H4 (cell line): ENCODE results near the gene SLC25A10. TPM values are rescaled to one million over a fixed set of nuclear protein-coding genes. Genes with fewer than 3 reads are reported as not detected.

Source experiments
- DNase-seq: peaks from one replicate; pipeline ENCODE4 v3.0.0-alpha.2; 2015; ENCODE audit warnings: low spot score
- total RNA-seq: library from RNA; depleted of rRNA; stranded (reverse); fragments of >200 nt; shearing (Covaris generic); gene quantifications from 2 replicates; pipeline ENCODE4 v1.2.3, GENCODE V29; 2014

SLC25A10 gene
- total RNA-seq, 1 experiment from 2014 or later, result 51.6 TPM

DNA sequence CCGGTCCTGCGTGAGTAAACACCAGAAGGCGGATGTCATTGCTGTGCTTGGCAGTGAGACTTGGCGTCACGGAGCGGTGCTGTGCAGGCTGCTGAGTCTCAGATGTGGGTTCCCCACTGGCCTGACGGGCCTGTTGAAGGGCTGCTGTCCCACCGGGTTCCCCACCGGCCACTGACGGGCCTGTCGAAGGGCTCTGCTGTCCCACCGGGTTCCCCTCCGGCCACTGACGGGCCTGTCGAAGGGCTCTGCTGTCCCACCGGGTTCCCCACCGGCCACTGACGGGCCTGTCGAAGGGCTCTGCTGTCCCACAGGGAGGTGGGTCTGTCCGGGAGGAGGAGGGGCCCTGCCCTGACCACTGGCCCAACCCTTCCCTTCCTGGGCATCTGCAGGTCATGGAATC, 25.5 kb upstream of the SLC25A10 start:
- no peak for DNase-seq

DNA sequence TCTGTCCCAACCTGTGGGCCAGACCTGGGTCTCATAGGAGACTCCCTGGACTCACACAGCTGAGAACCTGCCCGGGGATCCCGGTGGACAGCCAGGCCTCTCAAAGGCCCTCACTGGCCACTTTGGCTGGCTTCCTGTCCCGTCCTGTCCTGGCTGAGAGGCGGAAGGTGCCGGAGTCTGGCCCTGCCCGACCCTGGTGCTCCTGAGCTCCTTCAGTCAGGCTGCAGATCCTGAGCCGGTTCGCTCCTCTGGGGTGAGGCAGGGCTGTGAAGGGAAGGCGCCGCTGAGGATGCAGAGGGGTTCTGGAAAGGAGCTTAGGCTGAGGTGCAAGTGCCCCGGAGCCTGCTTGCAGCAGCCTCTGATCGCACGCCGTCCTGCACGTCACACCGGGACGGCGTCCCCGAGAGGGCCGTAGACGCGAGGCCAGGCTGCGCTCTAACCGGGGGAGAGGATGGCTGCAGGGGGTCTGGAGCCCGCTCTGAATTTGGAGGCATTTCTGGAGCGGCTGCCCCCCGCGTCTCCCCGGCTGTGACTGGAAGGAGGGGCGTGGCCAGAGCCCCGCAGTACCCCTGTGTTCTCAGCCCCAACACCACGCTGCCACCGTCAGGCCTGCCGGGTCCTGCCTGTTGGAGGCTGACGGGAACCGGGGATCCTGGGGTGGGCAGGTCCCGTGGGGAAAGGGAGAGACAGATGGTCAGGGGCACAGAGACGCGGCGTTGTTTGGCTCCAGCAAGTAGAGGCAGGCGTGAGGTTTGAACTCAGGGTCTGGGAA, 24.1 kb upstream of the SLC25A10 start:
- no peak for DNase-seq

DNA sequence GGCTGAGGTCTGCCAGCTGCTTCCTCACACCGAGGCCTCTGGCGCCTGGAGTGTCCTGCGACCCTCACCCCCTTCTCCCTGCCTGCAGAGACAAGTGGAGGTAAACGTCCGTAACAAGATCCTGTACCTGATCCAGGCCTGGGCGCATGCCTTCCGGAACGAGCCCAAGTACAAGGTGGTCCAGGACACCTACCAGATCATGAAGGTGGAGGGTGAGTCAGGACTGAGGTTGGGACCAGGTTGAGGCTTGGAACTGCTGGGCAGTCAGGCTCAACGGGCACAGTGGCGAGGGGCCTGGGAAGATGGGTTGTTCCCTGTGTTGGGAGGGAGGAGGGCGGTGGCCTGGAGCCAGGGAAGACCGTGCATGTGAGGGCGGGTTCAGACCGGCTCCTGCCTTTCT, 23.5 kb upstream of the SLC25A10 start:
- DNase-seq, result no peak

DNA sequence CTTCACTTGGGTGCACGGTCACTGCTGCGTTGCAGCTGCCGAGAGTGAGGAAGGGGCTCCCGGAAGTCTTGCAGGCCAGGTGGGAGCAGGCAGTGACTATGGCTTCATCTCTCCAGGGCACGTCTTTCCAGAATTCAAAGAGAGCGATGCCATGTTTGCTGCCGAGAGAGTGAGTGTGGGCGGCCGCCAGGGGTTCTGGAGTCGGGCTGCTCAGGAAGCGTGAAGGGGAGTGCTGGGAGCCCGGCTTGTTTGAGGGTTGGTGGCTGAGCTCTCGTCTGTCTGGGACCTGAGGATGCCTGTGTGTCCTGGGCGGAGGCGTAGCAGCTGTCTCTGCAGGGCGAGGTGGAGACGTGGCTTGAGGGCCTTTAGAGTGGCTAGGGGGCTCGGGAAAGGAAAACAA, 22.0 kb upstream of the SLC25A10 start:
- DNase-seq, result no peak

DNA sequence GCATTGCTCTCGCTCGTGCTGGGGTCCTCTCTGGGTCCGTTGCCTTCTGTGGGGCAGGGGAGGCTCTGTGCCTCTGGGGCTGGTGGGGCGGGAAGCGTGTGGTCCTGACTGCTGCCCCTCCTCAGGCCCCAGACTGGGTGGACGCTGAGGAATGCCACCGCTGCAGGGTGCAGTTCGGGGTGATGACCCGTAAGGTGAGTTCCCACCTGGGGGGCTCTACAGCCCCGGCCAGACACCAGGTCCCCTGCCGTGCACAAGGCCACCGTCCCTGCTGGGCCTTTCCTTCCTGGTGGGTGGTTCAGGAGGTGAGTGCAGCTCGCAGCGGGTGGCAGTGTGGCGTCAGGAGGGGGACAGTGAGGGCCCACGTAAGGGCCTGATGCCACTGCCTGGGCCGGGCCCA, 21.5 kb upstream of the SLC25A10 start:
- no peak for DNase-seq

DNA sequence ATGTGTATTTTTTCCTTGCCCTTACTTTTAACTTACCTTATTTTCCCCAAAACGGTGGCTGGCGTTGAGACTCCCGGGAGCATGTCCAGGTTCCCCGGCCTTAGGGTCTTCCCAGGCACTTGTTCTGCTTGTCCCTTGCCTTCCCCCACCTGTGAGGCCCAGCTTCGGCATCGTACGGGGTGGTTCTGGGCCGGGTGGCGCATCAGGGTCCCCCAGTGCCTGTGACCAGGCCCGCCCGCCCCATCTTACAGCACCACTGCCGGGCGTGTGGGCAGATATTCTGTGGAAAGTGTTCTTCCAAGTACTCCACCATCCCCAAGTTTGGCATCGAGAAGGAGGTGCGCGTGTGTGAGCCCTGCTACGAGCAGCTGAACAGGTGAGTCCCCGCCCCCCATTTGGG, 20.9 kb upstream of the SLC25A10 start:
- no peak for DNase-seq

DNA sequence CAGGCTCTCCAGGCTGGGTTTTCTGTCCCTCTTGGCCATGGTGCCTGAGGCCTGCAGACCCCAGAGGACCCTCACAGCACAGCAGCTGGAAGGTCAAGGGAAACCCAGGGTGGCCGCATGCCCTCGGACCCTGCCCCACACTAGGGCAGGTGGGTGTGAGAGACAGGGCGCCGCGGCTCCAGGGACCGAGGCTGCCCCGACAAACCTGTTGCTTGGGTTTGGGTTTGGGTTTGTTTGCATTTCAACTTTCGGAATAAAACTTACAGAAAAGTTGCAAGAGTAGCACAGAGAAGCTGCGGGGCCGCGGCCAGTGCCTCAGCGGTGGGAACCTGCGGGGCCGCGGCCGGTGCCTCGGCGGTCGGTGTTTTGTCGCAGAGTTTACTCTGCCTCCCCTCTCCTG, 20.5 kb upstream of the SLC25A10 start:
- DNase-seq, result no peak

DNA sequence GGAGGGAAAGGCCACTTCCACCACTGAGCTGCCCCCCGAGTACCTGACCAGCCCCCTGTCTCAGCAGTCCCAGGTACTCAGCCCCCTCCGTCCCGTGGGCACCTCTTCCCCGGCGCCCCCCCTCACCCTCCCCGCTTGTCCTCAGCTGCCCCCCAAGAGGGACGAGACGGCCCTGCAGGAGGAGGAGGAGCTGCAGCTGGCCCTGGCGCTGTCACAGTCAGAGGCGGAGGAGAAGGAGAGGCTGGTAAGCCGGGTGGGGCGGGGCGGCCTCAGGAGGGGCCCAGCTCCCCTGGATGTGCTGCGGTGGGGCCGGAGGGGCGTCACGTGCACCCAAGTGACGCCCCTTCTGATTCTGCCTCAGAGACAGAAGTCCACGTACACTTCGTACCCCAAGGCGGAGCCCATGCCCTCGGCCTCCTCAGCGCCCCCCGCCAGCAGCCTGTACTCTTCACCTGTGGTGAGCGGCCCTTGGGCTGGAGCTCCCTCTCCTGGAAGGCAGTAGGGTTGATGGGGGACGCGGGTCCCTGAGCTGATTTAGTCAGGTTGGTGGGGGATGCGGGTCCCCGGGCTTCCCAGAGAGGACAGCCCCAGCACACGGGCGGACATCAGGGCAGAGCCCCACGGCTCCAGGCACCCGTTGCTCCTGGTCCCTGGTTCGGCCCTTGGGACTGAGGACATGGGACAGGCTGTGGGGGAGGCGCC, 18.4 kb upstream of the SLC25A10 start:
- no peak for DNase-seq

DNA sequence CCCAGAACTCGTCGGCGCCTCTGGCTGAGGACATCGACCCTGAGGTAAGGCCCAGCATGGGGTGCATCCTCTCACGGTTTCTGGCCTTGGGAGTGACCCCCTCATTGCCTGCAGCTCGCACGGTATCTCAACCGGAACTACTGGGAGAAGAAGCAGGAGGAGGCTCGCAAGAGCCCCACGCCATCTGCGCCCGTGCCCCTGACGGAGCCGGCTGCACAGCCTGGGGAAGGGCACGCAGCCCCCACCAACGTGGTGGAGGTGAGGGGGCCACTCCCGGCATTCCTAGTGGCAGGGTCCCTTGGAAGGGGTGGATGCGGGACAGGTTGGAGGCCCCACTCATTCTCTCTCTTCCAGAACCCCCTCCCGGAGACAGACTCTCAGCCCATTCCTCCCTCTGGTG, 17.3 kb upstream of the SLC25A10 start:
- DNase-seq, result no peak

DNA sequence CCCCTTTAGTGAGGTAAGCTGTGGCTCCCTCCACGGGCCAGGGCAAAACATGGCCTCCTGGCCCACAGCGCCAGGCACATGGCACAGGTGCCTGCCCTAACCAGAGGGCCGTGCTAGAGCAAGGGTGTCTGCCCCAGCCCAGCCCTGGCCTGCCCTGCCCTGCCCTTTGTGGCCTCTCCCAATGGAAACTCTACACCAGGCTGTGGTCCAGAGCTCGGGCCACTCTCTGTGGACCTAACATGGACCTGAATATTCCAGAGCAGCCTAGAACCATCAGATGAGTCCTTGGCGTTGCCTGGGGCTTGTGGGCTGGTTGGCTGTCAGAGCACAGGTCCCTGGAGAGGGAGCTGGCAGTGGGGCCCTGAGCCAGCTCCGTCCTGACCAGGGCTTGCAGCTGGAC, 16.9 kb upstream of the SLC25A10 start:
- no peak for DNase-seq

DNA sequence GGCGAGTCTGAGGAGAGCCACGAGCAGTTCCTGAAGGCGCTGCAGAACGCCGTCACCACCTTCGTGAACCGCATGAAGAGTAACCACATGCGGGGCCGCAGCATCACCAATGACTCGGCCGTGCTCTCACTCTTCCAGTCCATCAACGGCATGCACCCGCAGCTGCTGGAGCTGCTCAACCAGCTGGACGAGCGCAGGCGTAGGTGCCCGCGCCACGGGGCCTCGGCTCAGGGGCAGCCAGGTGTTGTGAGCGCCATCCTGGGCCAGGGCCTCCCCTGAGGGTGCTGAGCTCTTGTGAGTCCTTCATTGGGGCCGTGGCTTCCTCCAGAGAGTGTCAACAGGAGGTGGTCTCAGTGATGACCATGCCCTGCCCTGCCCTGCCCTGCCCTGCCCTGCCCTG, 16.3 kb upstream of the SLC25A10 start:
- no peak for DNase-seq

DNA sequence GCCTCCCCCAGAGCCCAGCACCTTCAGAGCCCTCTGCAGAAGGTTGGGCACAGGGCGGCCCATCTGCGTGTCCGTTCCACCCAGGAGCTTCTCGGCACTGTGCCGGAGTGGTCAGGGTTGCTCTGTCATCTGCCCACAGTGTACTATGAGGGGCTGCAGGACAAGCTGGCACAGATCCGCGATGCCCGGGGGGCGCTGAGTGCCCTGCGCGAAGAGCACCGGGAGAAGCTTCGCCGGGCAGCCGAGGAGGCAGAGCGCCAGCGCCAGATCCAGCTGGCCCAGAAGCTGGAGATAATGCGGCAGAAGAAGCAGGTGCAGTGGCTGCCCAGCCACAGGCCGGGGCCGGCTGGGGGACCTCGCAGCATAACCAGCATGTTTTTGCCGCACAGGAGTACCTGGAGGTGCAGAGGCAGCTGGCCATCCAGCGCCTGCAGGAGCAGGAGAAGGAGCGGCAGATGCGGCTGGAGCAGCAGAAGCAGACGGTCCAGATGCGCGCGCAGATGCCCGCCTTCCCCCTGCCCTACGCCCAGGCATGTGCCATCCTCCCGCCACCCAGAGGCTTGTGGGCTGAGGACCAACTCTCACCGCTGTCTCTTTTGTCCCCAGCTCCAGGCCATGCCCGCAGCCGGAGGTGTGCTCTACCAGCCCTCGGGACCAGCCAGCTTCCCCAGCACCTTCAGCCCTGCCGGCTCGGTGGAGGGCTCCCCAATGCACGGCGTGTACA, 15.7 kb upstream of the SLC25A10 start:
- DNase-seq, result no peak

DNA sequence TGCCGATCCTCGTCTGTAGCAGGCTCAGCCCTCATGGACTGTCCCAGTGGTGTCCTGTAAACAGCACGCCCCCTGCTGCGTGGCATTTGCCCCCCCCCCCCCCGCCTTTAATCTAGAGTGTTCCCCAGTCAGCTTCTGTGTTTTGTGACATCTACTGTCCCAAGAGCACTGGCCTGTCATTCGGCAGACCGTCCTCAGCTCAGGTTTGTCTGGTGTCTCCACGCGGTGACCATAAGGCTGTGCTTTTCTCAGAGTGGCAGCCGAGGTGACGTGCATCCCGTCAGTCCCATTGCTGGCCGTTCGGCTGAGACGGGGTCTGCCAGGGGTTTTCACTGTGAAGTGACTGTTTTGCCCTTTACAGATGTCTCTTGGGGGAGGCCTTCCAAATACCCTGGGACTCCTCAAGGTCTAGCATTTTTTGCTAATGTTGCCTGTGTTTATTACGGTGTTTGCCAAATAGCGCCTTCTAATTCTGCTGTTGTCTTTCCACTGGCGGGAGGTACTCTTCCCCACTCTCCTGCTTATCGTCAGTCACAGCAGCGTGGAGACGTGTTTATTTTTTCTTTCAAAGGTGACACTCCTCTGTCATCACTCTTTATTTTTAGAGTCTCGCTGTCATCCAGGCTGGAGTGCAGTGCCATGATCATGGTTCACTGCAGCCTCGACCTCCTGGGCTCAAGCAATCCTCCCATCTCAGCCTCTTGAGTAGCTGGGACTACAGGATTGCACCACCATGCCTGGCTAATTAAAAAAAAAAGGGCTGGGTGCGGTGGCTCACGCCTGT, 14.6 kb upstream of the SLC25A10 start:
- DNase-seq, result no peak

DNA sequence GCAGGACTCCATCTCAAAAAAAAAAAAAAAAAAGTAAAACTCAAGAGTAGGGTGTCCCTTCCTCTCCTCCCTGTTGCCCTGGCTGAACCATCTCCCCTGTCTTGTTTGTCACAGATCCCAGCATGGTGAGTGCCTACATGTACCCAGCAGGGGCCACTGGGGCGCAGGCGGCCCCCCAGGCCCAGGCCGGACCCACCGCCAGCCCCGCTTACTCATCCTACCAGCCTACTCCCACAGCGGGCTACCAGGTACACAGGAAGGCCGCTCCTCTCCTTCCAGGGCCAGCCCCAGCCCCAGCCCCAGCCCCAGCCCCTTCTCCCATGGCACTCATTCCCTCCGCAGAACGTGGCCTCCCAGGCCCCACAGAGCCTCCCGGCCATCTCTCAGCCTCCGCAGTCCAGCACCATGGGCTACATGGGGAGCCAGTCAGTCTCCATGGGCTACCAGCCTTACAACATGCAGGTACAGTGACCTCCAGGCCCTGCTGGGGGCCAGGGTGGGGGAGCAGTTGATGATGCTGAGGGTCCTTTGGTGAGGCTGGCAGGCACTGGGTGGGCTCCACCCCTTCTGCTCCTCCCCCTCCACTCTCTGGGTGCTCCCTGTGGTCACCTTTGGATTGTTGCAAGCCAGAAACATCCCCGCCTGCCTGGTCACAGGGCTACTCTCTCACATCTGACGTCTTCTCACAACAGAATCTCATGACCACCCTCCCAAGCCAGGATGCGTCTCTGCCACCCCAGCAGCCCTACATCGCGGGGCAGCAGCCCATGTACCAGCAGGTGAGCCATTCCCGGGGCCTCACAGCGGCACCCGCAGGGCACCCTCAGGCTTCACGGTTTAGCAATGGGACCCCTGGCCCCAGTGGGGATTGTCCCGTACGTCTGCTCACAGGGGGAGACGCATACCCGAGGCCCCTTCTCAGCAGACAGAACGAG, 11.5 kb upstream of the SLC25A10 start:
- DNase-seq, result no peak

DNA sequence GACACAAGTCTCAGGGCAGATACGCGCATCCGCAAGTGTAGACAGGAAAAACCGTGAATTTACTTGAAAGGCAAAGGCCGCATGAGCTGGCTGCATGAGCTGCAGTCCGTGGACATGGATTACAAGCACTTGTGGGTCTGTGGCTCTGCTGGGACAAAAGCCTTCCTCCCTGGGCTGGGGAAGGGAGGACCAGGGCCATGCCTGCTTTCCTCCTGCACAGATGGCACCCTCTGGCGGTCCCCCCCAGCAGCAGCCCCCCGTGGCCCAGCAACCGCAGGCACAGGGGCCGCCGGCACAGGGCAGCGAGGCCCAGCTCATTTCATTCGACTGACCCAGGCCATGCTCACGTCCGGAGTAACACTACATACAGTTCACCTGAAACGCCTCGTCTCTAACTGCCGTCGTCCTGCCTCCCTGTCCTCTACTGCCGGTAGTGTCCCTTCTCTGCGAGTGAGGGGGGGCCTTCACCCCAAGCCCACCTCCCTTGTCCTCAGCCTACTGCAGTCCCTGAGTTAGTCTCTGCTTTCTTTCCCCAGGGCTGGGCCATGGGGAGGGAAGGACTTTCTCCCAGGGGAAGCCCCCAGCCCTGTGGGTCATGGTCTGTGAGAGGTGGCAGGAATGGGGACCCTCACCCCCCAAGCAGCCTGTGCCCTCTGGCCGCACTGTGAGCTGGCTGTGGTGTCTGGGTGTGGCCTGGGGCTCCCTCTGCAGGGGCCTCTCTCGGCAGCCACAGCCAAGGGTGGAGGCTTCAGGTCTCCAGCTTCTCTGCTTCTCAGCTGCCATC, 10.6 kb upstream of the SLC25A10 start:
- no peak for DNase-seq

DNA sequence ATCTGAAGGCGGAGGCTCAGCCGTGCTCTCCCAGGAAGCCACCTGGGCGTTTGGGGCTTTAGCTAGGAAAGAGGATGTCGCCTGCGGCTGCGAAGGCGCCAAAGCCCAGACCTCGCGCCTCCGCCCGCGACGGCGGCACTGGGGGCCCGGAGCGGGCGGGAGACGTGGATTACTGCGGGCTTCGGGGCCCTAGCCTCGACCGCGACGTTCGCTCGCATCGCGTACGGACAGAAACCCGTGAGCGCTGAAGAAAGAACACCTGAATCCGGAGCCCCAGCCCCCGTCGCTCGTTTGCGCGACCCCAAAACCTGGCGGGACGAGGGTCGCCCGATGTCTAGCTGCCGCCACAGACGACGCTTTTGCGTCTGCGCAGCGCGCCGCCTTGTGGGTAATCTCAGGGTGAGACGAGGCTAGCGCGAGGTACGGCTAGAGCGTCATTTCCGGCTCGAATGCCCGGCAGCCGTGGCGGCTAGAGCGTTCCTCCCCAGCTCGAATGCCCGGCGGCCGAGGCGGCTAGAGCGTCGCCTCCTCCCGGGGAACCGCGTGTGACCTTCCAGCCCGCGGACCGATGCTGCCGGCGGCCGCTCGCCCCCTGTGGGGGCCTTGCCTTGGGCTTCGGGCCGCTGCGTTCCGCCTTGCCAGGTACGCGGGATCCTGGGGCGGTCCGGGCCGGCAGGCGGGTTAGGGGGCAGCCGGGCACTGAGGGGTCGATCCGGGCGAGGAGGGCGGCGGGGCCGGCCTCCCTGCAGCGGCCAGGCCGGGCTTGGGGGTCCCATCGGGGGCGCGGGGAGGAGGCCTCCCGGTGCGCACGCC, 8.9 kb upstream of the SLC25A10 start, which contains the start of gene MRPL12:
Gene MRPL12, plus strand, starts transcription at position 434 of the 813 bp plus-strand sequence. Its CDS starts 135 bp downstream, at position 569.
- DNase-seq, result peak; percentile 92

DNA sequence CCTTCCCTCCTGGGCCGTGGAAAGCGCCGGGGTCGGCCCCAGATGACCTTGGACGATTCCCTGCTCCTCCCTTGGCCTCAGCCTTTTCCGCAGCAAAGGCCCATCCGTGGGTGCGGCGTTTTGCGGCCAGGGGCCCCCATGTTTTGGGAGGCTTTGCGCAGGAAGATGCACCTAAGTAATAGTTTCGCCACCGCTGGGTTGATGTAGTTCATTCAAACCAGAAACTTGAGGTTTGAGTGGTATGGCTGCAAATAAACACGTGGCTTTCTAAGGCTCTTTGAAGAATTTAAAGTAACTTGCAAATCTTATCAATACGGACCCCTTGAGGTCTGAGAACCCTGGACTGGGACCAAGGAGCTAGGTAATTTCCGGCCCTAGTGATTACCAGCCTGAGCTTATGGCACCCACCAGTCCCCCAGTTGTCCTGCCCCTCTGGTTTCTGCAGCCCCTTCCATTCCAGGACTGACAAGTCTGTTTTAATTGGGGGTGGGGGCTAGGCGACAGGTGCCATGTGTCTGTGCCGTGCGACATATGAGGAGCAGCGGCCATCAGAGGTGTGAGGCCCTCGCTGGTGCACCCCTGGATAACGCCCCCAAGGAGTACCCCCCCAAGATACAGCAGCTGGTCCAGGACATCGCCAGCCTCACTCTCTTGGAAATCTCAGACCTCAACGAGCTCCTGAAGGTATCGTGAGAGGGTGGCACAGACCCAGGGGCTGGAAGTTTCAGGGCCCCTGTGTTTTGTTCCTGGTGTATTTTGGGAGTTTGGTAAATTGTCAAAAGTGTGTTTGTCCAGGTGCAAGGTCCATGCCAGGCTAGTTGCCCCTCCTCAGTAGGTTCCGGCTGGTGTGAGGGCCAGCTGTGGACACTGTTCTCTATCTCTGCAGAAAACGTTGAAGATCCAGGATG, 8.1 kb upstream of the SLC25A10 start:
- DNase-seq, result no peak
